ENCODE data around the gene NRG4. TPM values are rescaled to one million over a fixed set of nuclear protein-coding genes. Genes with fewer than 3 reads are reported as not detected.
"Not testable (repeated sequence)": the region's sequence is repeated elsewhere in the genome, so short reads cannot be mapped to it uniquely, and the experiment has no call there.

The NRG4 gene
- total RNA-seq, 1 donor from 2014 or later, result not detected

GRCh38 chr15:75921732-75922703 is 90.2 kb downstream of the NRG4 start:
- H3K27ac Mint-ChIP-seq (ENCODE audit: unreplicated experiment), result no peak overlapping the region
- TF ChIP-seq, protein P1, sequence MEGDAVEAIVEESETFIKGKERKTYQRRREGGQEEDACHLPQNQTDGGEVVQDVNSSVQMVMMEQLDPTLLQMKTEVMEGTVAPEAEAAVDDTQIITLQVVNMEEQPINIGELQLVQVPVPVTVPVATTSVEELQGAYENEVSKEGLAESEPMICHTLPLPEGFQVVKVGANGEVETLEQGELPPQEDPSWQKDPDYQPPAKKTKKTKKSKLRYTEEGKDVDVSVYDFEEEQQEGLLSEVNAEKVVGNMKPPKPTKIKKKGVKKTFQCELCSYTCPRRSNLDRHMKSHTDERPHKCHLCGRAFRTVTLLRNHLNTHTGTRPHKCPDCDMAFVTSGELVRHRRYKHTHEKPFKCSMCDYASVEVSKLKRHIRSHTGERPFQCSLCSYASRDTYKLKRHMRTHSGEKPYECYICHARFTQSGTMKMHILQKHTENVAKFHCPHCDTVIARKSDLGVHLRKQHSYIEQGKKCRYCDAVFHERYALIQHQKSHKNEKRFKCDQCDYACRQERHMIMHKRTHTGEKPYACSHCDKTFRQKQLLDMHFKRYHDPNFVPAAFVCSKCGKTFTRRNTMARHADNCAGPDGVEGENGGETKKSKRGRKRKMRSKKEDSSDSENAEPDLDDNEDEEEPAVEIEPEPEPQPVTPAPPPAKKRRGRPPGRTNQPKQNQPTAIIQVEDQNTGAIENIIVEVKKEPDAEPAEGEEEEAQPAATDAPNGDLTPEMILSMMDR (IDR thresholded peaks at IDR 0.05), result peak; percentile 43
- H3K4me1 Mint-ChIP-seq (ENCODE audit: unreplicated experiment), result peaks cover 7% of the 10 kb centered on the region
- H3K36me3 Mint-ChIP-seq (ENCODE audit: unreplicated experiment), result peaks cover 39% of the 10 kb centered on the region
- no peak overlapping the region for H3K4me3 Mint-ChIP-seq (ENCODE audit: unreplicated experiment)
- no peaks in the 10 kb centered on the region for H3K9me3 Mint-ChIP-seq (ENCODE audit: unreplicated experiment)
- no peaks in the 10 kb centered on the region for H3K27me3 Mint-ChIP-seq (ENCODE audit: unreplicated experiment)
- DNase-seq (ENCODE audit: extremely low spot score, unreplicated experiment), result no peak

DNA sequence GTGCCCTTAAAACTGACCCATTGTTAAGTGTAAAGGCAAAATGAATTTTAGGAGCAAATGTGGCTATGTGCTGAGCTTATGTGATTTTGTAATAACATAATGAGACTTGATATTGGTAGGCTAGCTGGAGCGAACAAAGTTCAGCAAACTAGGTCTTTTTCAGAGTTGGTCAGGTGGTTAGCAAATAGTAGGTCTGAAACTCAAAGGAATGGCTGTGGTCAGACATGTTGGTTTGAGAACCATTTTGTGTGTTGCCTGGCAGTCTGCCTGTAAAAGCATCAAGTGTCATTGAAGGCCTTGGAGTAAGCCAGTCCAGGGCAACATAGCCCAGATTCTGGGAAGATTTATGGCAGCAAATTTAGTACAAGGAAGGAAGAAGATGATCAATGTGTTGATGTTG is 92.1 kb downstream of the NRG4 start:
- H3K9me3 Mint-ChIP-seq (ENCODE audit: unreplicated experiment), result no peaks in the 10 kb centered on the region
- H3K27ac Mint-ChIP-seq (ENCODE audit: unreplicated experiment), result peak overlapping the region; percentile 43
- TF ChIP-seq, protein P1 (IDR thresholded peaks at IDR 0.05), result no peak
- H3K4me3 Mint-ChIP-seq (ENCODE audit: unreplicated experiment), result no peak overlapping the region
- no peaks in the 10 kb centered on the region for H3K27me3 Mint-ChIP-seq (ENCODE audit: unreplicated experiment)
- no peak for DNase-seq (ENCODE audit: extremely low spot score, unreplicated experiment)
- peaks cover 33% of the 10 kb centered on the region for H3K36me3 Mint-ChIP-seq (ENCODE audit: unreplicated experiment)
- peaks cover 7% of the 10 kb centered on the region for H3K4me1 Mint-ChIP-seq (ENCODE audit: unreplicated experiment)

- Mint-ChIP-seq H3K36me3 (ENCODE audit: unreplicated experiment) (peaks cover 42% of the 10 kb centered on the region), H3K9me3 (ENCODE audit: unreplicated experiment) (no peaks in the 10 kb centered on the region), H3K27me3 (ENCODE audit: unreplicated experiment) (no peaks in the 10 kb centered on the region), H3K4me1 (ENCODE audit: unreplicated experiment) (peaks cover 7% of the 10 kb centered on the region), H3K27ac (ENCODE audit: unreplicated experiment) (no peak overlapping the region), H3K4me3 (ENCODE audit: unreplicated experiment) (no peak overlapping the region)
- TF ChIP-seq, protein P1 (IDR thresholded peaks at IDR 0.05), result no peak
- no peak for DNase-seq (ENCODE audit: extremely low spot score, unreplicated experiment)
These were observed 94.1 kb downstream of the NRG4 start for GRCh38 chr15:75918135-75918534.

DNA sequence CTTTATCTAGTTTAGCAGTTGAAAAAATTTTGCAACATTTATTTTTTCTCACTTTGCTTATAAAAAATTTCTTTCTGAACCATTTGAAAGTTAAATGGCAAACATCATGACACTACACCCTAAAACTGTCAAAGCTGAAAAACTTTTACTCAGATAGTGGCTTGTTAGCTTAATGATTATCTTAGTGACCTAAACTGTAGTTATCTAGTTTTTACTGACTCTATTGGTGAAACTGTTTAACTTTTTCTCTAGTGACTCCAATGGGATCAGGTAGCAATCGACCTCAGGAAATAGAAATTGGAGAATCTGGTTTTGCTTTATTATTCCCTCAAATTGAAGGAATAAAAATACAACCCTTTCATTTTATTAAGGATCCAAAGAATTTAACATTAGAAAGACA is 95.2 kb downstream of the NRG4 start:
- no peak overlapping the region for H3K27ac Mint-ChIP-seq (ENCODE audit: unreplicated experiment)
- peaks cover 49% of the 10 kb centered on the region for H3K36me3 Mint-ChIP-seq (ENCODE audit: unreplicated experiment)
- no peak for DNase-seq (ENCODE audit: extremely low spot score, unreplicated experiment)
- H3K4me1 Mint-ChIP-seq (ENCODE audit: unreplicated experiment), result peaks cover under 1% of the 10 kb centered on the region
- H3K4me3 Mint-ChIP-seq (ENCODE audit: unreplicated experiment), result no peak overlapping the region
- peaks cover 7% of the 10 kb centered on the region for H3K9me3 Mint-ChIP-seq (ENCODE audit: unreplicated experiment)
- TF ChIP-seq, protein P1 (IDR thresholded peaks at IDR 0.05), result no peak
- H3K27me3 Mint-ChIP-seq (ENCODE audit: unreplicated experiment), result no peaks in the 10 kb centered on the region

DNA sequence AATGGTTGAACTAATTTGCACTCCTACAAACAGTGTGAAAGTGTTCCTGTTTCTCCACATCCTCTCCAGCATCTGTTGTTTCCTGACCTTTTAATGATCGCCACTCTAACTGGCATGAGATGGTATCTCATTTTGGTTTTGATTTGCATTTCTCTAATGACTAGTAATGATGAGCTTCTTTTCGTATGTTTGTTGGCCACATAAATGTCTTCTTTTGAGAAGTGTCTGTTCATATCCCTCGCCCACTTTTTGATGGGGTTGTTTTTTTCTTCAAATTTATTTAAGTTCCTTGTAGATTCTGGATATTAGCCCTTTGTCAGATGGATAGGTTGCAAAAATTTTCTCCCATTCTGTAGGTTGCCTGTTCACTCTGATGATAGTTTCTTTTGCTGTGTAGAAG is 101.9 kb downstream of the NRG4 start:
- H3K4me3 Mint-ChIP-seq (ENCODE audit: unreplicated experiment); H3K27ac Mint-ChIP-seq (ENCODE audit: unreplicated experiment); H3K4me1 Mint-ChIP-seq (ENCODE audit: unreplicated experiment); DNase-seq (ENCODE audit: extremely low spot score, unreplicated experiment); H3K27me3 Mint-ChIP-seq (ENCODE audit: unreplicated experiment): not testable (repeated sequence)
- Mint-ChIP-seq H3K36me3 (ENCODE audit: unreplicated experiment) (peaks cover 62% of the 10 kb centered on the region), H3K9me3 (ENCODE audit: unreplicated experiment) (peaks cover 20% of the 10 kb centered on the region)

All from osteocyte (in vitro differentiated cells).